Pons (tissue), 1 donor: ENCODE measurements around the gene ETHE1.

Source experiments
- DNase-seq: peaks from one replicate; pipeline ENCODE4 v3.0.0-alpha.2; 2016; ENCODE audit warnings: low spot score

Gene ETHE1

GRCh38 chr19:43490759-43491158 lies 36.2 kb downstream of the ETHE1 start:
- no peak for DNase-seq

DNA sequence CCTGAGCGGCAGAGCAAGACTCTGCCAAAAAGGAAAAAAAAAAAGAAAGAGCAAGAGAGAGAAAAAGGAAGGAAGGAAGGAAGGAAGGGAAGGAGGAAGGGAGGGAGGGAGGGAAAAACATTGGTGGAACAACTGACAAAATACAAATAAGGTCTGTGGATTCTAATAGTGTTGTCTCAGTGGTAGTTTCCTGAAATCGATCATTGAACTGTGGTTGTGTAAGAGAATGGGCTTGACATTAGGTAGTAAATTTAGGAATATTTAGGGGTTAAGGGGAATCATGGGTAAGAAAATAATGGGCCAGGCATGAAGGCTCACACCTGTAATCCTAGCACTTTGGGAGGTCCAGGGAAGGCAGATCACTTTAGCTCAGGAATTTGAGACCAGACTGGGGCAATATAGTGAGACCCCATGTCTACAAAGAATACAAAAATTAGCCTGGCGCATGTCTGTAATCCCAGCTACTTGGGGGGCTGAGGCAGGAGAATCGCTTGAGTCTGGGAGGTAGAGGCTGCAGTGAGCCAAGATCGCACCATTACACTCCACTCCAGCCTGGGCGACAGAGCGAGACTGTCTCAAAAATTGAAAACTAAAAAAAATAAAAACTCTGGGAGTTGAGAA lies 36.9 kb downstream of the ETHE1 start:
- no peak for DNase-seq

GRCh38 chr19:43489310-43489709 lies 37.7 kb downstream of the ETHE1 start:
- no peak for DNase-seq

- no peak for DNase-seq
Measured at GRCh38 chr19:43488179-43488578, 38.8 kb downstream of the ETHE1 start.

- no peak for DNase-seq
Measured at GRCh38 chr19:43486412-43486811, 40.6 kb downstream of the ETHE1 start.

- no peak for DNase-seq
Measured at GRCh38 chr19:43485951-43486350, 41.0 kb downstream of the ETHE1 start.

DNA sequence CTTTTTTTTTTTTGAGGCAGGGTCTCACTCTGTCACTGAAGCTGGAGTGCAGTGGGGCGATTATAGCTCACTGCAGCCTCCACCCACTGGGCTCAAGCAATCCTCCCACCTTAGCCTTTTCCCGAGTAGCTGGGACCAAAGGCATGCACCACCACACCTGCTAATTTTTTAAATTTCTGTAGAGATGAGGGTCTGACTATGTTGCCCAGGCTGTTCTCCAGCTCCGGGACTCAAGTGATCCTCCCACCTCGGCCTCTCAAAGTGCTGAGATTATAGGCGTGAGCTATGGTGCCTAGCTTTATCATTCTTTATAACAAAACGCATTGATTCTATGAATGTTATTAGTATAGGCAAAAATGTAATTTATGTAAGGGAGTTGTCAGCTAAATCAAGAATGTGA lies 43.7 kb downstream of the ETHE1 start:
- DNase-seq: no peak

GRCh38 chr19:43482193-43482592 lies 44.8 kb downstream of the ETHE1 start:
- DNase-seq: no peak

DNA sequence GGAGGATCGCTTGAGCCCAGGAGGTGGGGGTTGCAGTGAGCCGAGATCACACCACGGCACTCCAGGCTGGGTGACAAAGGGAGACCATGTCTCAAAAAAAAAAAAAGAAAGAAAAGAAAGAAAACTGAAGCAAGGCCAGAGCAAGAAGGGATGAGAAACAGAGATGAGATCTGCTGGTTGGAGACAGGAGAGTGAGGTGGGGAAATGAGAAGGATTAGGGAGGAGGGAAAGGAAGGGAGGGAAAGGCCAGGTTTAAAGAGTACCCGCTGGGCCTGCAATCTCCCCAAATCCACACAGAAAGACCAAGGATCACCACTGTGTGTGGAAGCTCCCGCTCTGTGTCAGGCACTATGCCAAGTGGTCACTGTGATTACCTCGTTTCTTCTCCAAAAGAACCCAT lies 45.3 kb downstream of the ETHE1 start:
- DNase-seq: no peak

DNA sequence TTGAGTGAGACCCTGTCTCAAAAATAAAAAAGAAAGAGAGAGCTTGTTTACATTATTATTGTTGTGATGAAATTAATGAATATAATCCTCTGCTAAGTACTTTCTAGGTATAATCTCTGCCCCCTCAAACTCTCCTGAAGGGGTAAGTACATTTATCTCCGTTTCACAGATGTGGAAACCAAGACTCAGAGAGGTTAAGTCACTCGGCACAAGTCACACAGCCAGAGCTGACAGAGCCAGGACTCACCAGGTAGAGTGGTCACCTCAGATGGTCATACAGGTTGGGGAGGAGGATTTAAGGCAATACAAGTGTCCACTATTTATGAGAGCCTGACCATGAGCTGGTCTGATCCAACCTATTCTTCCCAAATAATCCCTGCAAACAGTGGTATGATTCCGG lies 46.4 kb downstream of the ETHE1 start:
- no peak for DNase-seq

- DNase-seq: no peak
Measured at GRCh38 chr19:43479961-43480561, 46.9 kb downstream of the ETHE1 start.

GRCh38 chr19:43479226-43479625 lies 47.8 kb downstream of the ETHE1 start:
- DNase-seq: no peak

DNA sequence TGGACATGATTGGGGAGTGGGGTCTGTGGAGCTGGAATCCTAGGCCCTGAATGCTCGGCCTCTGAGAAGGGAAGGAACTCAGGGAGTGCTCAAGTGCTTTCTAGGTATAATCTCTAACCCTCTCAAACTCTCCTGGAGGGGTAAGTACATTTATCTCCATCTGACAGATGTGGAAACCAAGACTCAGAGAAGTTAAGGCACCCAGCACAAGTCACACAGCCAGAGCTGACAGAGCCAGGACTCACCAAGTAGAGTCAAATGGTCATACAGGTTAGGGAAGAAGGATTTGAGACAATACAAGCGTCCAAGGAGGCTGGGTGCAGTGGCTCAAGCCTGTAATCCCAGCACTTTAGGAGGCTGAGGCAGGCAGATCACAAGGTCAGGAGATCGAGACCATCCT lies 48.7 kb downstream of the ETHE1 start:
- no peak for DNase-seq

GRCh38 chr19:43476606-43477005 lies 50.4 kb downstream of the ETHE1 start:
- no peak for DNase-seq

DNA sequence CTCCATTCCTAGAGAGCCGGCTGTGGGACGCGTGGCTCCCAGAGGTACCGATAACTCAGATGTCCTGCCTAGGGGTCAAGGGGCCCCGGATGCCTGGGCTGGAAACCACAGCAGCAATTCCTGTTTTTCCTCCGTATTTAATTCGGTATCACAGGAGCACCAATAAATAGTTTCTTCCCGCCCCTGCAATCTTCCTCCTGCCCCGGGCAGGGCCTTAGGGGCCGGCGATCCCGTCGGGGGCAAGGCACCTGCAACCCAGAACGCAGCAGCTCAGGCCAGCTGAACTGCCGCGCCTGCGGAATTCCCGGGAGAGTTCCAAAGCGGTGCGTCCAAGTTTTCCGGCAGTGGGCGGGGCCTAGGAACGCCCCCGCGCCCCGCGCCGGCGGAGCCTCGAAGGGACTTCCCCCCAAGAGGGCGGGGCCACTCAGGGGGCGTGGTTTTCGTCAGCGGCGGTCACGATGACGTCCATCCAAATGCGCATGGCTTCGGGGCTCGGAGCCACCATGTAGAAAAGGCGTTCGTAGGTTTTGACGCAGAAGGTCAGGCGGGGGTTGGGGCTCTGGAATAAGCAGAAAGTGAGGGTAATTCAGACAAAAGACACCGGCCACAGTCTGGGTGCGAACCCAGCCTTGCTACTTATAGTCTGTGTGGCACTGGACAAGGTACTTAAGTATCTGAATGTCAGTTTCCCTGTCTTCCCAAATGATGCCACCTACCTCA lies 51.9 kb downstream of the ETHE1 start:
- DNase-seq: peak; percentile 88

GRCh38 chr19:43474487-43474886 lies 52.5 kb downstream of the ETHE1 start:
- no peak for DNase-seq

DNA sequence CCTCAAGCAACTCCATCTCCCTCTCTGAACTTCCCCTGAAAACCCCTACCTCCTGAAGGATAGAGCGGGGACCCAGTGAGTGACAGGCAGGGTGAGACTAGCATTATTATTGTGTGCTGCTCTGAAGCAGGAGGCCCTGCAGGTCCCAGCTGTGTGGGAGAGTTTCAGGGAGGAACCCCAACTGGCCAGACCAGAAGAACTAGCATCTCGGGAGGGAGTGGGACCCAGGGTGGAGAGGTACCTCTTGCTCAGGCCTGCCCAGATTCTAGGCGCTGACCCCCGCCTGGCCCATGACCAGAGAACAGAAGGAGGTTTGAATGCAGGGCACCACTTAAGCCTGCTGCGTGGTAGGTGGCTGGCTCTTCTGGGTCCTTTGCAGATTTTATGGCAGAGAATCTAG lies 55.9 kb downstream of the ETHE1 start:
- DNase-seq: no peak

- no peak for DNase-seq
Measured at GRCh38 chr19:43470288-43470687, 56.7 kb downstream of the ETHE1 start.

DNA sequence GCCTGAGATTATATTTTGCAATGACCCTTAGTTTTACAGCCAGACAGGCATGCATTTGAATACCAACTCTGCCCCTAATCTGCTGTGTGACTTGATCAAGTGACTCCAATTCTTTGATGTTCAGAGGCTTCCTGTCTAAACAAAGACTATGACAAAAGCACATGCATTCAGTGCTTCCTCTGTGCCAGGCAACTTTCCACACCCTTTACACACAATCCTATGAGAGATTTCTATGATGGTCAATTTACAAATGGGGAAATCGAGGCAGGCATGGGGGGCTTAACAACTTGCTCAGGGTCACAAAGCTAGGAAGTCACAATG lies 57.9 kb downstream of the ETHE1 start:
- DNase-seq: no peak

DNA sequence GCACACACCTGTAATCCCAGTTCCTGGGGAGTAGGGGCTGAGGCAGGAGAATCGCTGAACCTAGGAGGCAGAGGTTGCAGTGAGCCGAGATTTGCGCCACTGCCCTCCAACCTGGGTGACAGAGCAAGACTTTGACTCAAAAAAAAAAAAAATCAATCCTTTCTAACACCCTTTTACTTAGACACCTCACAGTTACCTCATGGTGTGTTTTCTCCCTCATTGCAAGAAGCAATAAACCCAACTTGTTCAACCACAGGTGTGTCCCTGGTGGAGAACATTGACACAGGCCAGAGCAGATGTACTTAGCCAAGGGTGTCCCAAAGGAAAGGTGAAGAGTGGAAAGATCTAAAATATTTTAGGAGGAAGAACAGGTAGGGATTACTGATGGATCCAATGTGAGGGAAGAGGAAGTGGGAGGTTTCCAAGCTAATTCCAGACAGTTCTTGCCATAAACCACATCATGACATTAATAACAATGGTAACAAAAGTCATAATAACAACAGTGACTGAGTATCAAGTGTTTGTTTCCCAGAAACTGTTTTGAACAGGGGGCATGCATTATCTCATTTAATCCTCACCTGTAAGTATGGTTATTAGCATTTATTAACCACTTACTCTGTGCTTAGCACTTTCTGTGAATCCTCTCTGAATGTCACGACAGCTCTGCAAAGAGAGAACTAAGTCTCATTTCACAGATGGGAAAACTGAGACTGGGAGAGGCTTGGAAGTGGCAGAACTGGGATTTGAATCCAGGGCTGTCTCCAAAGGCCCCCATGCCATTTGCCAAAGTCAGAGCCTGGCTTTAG lies 58.4 kb downstream of the ETHE1 start:
- no peak for DNase-seq

GRCh38 chr19:43467730-43468129 lies 59.3 kb downstream of the ETHE1 start:
- no peak for DNase-seq

DNA sequence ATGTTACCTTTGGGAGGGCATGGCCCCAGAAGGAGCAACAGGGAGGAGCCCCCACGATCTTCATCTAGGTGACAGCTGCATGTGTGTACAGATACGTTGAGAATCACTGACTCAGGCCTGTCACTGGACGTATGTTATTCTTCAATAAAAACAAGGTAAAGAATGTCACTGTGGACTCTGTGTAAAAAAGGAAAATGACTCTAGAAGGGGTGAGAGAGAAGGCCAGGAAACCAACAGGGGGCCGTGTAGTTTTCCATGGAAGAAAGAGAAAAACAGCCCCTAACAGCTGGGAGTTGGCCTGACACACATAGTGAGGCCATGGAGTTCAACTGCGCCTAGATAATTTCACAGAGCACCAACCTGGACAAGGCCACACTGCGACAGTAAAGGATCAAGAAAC lies 59.7 kb downstream of the ETHE1 start:
- no peak for DNase-seq

GRCh38 chr19:43466793-43467192 lies 60.2 kb downstream of the ETHE1 start:
- DNase-seq: no peak
